Mononuclear cell (primary cell): ENCODE results near the gene TOX2. TPM values are rescaled to one million over a fixed set of nuclear protein-coding genes. Genes with fewer than 3 reads are reported as not detected.

Experiments used
- H3K27me3 ChIP-seq: 2 replicates; pipeline ENCODE4 v1.6.0; 2011; ENCODE audit warnings: low read length, control low read depth; ENCODE audit not compliant: insufficient read depth
- H3K4me1 ChIP-seq: 2 replicates; pipeline ENCODE4 v1.5.1; 2011; ENCODE audit warnings: mild to moderate bottlenecking, low read length, control low read depth; ENCODE audit not compliant: insufficient read depth
- H3K4me3 ChIP-seq: 2 replicates; pipeline ENCODE4 v1.5.1; 2011; ENCODE audit warnings: mild to moderate bottlenecking, low read length, moderate library complexity
- H3K9me3 ChIP-seq: 2 replicates; pipeline ENCODE4 v1.5.1; 2011; ENCODE audit warnings: low read depth, mild to moderate bottlenecking, control low read depth, low read length
- total RNA-seq: library from RNA; depleted of rRNA; stranded (reverse); fragments of >200 nt; gene quantifications from one replicate; pipeline ENCODE4 v1.2.3, GENCODE V29; 2012

TOX2 gene
- total RNA-seq, 1 donor, result 0.21 TPM

DNA sequence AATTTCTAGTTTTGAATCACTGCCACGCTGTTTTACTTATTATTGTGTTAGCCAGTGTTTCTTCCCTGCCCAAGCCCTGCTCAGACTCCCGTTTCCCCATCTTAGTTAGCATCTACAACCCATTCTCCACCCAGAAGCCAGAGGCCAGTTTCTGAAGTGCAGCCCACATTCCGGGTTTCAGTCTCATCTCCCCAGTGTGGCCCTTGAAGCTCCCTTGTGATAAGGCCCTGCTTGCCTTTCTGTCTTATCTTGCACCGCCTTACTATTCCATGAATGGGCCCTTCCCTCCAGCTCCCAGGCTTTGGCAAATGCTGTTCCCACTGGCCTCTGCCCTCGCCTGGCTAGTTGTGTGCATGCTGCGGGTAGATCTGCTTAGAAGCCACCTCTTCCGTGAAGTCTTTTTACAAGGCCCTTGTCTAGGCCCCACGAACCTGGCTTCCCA, 41.1 kb downstream of the TOX2 start:
- Histone ChIP-seq H3K4me3 (no peak overlapping the region), H3K9me3 (no peaks in the 10 kb centered on the region), H3K4me1 (peaks cover 70% of the 10 kb centered on the region), H3K27me3 (no peaks in the 10 kb centered on the region)

DNA sequence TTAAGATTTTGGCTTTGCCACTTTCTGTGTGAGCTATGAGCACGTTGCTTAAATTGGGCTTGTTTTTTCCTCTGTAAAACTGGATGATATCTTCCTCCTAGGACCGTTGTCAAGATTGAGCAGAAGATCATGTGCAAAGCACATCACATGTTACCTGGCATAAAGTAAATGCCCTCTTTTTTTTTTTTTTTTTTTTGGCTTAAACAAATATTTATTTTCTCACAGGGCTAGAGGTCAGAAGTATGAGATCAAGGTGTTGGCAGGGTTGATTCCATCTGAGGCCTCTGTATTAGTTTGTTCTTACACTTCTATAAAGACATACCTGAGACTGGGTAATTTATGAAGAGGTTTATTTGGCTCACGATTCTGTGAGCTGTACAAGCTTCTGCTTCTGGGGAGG, 42.7 kb downstream of the TOX2 start:
- no peaks in the 10 kb centered on the region for H3K27me3 ChIP-seq
- no peak overlapping the region for H3K4me3 ChIP-seq
- H3K9me3 ChIP-seq, result no peaks in the 10 kb centered on the region
- peaks cover 67% of the 10 kb centered on the region for H3K4me1 ChIP-seq

- Histone ChIP-seq H3K4me1 (peaks cover 69% of the 10 kb centered on the region), H3K4me3 (no peak overlapping the region)
These were observed 44.0 kb downstream of the TOX2 start for GRCh38 chr20:43958626-43959025.

GRCh38 chr20:43959079-43959919, 44.6 kb downstream of the TOX2 start:
- Histone ChIP-seq H3K27me3 (no peaks in the 10 kb centered on the region), H3K4me1 (peaks cover 69% of the 10 kb centered on the region), H3K9me3 (no peaks in the 10 kb centered on the region), H3K4me3 (no peak overlapping the region)

More at GRCh38 chr20:43958626-43959025, 44.0 kb downstream of the TOX2 start:
- no peaks in the 10 kb centered on the region for H3K27me3 ChIP-seq
- H3K9me3 ChIP-seq, result no peaks in the 10 kb centered on the region

- H3K27me3 ChIP-seq, result no peaks in the 10 kb centered on the region
- no peak overlapping the region for H3K4me3 ChIP-seq
- H3K9me3 ChIP-seq, result no peaks in the 10 kb centered on the region
- peaks cover 69% of the 10 kb centered on the region for H3K4me1 ChIP-seq
These were observed 45.2 kb downstream of the TOX2 start for GRCh38 chr20:43959920-43960227.

- Histone ChIP-seq H3K4me1 (peaks cover 66% of the 10 kb centered on the region), H3K9me3 (no peaks in the 10 kb centered on the region), H3K4me3 (no peak overlapping the region), H3K27me3 (no peaks in the 10 kb centered on the region)
These were observed 45.6 kb downstream of the TOX2 start for GRCh38 chr20:43960231-43960630.

GRCh38 chr20:43961116-43961515, 46.5 kb downstream of the TOX2 start:
- H3K9me3 ChIP-seq, result no peaks in the 10 kb centered on the region
- no peak overlapping the region for H3K4me3 ChIP-seq
- H3K4me1 ChIP-seq, result peaks cover 58% of the 10 kb centered on the region
- peaks cover 2% of the 10 kb centered on the region for H3K27me3 ChIP-seq

GRCh38 chr20:43961541-43962471, 47.2 kb downstream of the TOX2 start:
- H3K9me3 ChIP-seq, result no peaks in the 10 kb centered on the region
- H3K4me1 ChIP-seq, result peaks cover 51% of the 10 kb centered on the region
- H3K4me3 ChIP-seq, result no peak overlapping the region
- H3K27me3 ChIP-seq, result peaks cover 3% of the 10 kb centered on the region

DNA sequence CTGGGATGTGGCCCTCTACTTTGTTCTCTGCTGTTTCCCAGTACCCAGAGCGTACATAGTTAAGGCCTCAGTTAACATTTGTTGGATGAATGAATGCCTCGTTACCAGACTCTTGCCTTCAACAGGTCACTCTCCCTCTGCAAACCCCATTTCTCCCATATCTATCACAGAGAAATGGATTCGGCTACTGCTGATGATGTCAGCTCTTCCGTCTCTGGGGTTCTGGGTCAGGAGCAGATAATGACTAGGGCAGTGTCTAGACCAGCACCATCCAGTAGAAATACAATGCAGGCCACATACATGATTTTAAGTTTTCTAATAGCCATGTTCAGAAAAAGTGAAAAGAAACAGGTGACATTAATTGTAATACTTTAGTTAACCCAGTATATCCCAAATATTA, 47.9 kb downstream of the TOX2 start:
- H3K4me1 ChIP-seq, result peaks cover 51% of the 10 kb centered on the region

GRCh38 chr20:43963233-43963632, 48.6 kb downstream of the TOX2 start:
- H3K4me1 ChIP-seq, result peaks cover 51% of the 10 kb centered on the region
- H3K4me3 ChIP-seq, result no peak overlapping the region
- H3K9me3 ChIP-seq, result no peaks in the 10 kb centered on the region
- peaks cover 3% of the 10 kb centered on the region for H3K27me3 ChIP-seq

More for the DNA sequence above, 47.9 kb downstream of the TOX2 start:
- Histone ChIP-seq H3K4me3 (no peak overlapping the region), H3K27me3 (peaks cover 3% of the 10 kb centered on the region), H3K9me3 (no peaks in the 10 kb centered on the region)

- Histone ChIP-seq H3K9me3 (no peaks in the 10 kb centered on the region), H3K4me1 (peaks cover 42% of the 10 kb centered on the region), H3K4me3 (no peak overlapping the region), H3K27me3 (peaks cover 3% of the 10 kb centered on the region)
These were observed 49.5 kb downstream of the TOX2 start for GRCh38 chr20:43963872-43964791.

DNA sequence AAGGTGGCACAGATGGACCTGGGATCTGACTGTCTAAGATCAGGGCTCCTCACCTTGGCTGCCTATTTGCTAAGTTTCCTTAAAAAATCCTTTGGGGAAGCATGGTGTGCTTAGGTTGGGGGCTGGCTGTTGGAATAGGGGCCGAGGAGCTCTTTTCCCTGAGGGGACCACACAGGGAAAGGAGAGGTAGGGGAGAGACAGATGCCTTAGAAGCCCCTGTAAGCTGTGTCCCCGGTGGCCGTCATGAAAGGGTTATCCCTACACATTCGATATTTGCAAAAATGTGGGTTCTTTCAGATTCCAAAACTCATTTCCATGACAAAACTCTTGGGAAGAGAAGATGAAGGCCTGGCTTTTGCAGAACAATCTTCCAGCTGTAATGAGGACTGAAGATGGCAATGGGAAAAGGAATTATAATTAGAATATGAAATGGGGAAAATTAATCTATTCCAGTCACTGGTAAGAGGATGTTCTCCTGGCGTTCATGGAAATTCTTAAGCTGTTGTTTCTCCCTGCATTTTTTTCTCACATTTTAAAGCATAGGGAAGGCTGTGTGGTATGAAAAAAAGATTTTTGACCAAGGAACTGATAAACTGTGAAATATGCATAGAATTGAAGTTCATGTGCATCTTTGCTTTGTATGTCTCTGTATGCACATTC, 53.8 kb downstream of the TOX2 start:
- Histone ChIP-seq H3K27me3 (peaks cover 3% of the 10 kb centered on the region), H3K4me3 (no peak overlapping the region), H3K9me3 (no peaks in the 10 kb centered on the region), H3K4me1 (peaks cover 15% of the 10 kb centered on the region)

- no peaks in the 10 kb centered on the region for H3K9me3 ChIP-seq
- peaks cover 9% of the 10 kb centered on the region for H3K4me1 ChIP-seq
- peaks cover 3% of the 10 kb centered on the region for H3K27me3 ChIP-seq
- H3K4me3 ChIP-seq, result no peak overlapping the region
These were observed 54.4 kb downstream of the TOX2 start for GRCh38 chr20:43969028-43969447.

DNA sequence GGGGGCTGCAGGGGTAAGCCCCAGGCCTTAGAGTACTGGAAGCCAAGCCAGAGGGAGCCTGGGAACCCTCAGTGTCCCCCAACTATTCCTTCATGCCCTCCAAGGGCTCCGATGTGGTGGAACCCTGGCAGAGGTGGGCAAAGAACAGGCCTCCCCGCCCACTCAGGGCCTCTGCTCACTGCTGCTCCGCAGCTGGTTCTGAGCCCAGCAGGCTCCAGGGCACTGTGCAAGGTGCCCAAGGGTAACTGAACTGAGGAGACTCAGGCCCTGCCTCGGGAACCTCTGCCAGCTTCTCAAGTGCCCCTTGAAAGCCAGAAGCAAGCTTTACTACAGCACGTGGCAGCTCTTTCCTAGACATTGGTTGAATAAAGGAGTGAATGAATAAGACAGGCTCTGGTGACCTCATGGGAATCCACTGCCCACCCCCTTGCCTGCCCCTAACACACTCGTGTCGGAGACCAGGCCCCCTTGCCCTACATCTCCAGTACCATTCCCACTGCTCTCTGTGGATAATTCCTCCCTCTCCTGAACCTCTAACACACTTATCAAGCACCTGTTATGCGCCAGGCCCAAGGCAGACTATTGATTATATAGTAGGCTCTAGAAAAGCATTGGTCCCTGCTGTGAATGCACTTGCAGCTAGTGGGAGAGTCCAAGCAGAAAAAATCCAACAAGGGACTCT, 55.0 kb downstream of the TOX2 start:
- peaks cover 3% of the 10 kb centered on the region for H3K27me3 ChIP-seq
- H3K9me3 ChIP-seq, result no peaks in the 10 kb centered on the region
- peaks cover 3% of the 10 kb centered on the region for H3K4me1 ChIP-seq
- H3K4me3 ChIP-seq, result no peak overlapping the region
